Activated T-helper 1 cell treated with anti-CD3 and anti-CD28 coated beads, Interleukin-2, amount 50 U/mL, for 16 hours (primary cell): ENCODE data around the gene CYP4F12.
"Not testable (repeated sequence)": the region's sequence is repeated elsewhere in the genome, so short reads cannot be mapped to it uniquely, and the experiment has no call there.

Experiments
- DNase-seq, 2 donors: peaks; one replicate each; pipeline ENCODE4 v3.0.0-alpha.2; 2020; ENCODE audit warnings: low read depth in 1 of 2, low spot score in 1 of 2

CYP4F12 gene

DNA sequence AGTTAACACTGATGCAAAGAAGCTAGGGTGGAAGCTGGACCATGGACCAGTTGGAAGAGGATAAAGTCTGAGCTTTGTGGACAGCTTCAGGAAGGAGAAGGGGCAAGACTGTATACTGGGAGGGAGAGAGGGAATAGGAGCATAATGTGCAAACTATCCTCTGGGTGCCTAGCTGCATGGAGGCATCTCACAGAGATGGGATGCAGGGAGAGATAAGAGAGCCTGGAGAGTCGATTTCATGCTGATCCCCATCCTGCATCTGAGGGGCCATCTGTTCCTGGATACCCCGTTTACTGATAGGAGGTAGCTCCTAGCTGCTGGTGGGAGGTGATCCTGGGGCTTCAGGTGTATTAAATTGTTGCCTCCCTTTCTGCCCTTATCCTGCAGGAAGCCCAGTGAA, 23.4 kb upstream of the CYP4F12 start:
- DNase-seq = no peak

DNA sequence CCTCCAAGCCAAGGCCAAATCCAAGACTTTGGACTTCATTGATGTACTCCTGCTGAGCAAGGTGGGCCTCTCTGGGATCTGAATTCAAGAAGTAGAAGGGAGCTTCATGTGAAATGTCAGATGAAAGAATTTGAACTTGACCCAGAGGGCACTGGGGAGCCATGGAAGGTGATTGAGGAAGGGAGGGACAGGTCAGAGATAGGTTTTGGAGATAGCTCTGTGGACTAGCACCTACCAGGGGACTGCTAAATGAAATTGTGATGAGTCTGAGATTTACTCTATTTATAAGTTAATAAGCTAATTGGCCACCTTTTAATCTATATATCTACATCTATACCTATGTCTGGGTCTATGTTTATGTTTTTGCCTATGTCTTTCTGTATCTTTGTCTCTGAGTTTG, 22.8 kb upstream of the CYP4F12 start:
- DNase-seq = not testable (repeated sequence)

DNA sequence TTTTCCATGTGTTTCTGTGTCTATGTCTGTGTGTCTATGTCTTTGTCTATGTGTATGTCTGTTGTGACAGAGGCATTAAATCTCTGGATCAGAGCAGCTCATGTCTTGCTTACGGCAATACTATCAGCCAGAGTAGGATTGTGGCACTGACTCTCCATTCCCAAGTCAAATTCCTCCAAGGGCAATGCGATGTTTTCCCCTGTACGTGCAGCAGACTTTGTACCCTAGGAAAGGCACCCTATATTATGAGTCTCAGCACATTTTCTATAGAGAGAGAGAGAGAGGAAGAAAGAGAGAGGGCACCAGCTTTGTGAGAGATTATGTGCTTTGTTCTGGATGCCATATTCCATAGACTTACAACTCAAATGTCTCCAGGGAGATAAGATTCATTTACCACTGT, 21.1 kb upstream of the CYP4F12 start:
- DNase-seq = no peak

DNA sequence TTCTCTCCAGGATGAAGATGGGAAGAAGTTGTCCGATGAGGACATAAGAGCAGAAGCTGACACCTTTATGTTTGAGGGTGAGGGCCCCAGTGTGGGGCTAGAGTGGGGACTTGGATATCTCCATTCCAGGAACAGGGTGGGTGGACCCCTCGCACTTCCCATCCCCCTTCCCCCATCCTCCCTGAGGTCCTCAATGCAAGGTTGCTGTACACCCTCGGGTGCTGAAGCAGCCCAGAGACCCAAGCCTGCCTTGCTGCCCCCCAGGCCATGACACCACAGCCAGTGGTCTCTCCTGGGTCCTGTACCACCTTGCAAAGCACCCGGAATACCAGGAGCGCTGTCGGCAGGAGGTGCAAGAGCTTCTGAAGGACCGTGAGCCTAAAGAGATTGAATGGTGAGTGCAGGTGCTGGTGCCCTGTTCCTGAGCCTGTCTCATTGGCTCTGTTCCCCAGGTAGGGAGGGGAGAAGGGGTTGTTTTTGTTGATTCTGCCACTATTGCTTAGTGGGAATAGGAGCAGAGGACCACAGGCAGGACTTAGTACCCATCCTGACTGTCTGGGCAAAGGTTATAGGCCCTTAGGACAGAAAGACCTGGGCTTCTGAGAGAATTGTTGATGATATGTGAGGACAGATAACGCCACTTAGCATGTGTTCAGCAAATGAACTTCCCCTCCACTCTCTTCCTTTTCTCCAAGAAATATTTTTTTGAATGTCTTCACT, 20.2 kb upstream of the CYP4F12 start:
- no peak for DNase-seq

DNA sequence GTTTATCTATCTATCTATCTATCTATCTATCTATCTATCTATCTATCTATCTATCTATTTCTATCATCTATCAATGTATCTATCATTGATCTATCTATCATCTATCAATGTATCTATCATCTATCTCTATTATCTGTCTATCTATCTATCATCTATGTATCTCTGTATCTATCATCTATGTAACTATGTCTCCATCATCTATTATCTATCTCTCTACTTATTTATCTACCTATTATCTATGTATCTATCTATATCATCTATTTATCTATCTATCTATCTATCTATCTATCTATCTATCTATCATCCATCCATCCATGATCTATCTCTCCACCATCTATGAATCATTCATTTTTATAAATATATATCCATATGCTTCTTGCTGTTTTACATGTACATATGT, 16.4 kb upstream of the CYP4F12 start:
- no peak for DNase-seq

DNA sequence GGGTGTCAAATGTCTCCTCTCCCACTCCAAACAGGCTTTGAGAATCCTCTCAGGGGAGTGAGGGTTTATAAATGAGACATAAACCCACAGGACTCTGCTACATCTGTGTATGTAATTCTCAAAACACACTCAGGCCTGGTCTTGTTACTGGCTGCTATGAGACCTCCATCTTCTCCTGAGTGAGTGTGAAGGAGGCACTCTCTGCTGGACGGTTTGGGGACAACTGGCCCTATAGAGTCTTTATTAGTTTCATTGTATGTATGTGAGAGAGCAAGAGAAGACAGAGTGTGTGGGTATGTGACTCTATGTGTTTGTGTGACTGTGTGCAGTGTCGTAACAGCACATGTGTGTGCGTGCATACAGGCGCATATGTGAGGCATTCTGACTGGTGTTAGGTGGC, 9.6 kb upstream of the CYP4F12 start:
- DNase-seq = no peak

DNA sequence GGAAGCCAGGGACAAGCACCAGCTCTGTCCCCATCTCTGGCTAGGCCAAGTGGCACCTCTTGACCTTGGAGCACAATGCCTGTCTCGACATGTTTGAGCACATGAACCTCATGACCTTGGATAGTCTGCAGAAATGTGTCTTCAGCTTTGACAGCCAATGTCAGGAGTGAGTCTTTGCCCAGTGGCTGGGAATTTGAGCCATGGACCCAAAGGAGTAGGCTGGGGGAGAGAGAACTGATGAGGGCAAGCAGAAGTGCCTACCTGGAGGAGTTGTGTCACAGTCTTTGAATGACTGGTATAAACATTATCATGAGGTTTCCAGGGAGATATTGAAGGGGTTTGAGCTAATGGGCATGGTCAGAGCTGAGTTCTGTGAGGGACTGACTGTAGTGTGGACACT, 6.7 kb upstream of the CYP4F12 start:
- DNase-seq = no peak

DNA sequence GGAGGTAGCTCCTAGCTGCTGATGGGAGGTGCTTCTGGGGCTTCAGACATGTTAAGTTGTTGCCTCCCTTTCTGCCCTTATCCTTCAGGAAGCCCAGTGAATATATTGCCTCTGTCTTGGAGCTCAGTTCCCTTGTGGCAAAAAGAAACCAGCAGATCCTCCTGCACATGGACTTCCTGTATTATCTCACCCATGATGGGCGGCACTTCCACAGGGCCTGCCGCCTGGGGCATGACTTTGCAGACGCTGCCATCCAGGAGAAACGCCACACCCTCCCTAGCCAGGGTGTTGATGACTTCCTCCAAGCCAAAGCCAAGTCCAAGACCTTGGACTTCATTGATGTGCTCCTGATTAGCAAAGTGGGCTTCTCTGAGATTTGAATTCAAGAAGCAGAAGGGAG, 6.0 kb upstream of the CYP4F12 start:
- DNase-seq = no peak

DNA sequence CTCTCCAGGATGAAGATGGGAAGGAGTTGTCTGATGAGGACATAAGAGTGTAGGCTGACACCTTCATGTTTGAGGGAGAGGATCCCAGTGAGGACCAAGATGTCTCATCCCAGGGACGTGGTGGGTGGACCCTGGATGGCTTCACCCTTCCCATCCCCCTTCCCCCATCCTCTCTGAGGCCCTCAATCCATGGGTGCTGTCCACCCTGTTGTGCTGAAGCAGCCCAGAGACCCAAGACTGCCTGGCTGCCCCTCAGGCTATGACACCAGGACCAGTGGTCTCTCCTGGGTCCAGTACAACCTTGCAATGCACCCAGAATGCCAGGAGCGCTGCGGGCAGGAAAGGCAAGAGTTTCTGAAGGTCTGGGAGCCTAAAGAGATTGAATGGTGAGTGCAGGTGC, 3.4 kb upstream of the CYP4F12 start:
- DNase-seq = no peak

DNA sequence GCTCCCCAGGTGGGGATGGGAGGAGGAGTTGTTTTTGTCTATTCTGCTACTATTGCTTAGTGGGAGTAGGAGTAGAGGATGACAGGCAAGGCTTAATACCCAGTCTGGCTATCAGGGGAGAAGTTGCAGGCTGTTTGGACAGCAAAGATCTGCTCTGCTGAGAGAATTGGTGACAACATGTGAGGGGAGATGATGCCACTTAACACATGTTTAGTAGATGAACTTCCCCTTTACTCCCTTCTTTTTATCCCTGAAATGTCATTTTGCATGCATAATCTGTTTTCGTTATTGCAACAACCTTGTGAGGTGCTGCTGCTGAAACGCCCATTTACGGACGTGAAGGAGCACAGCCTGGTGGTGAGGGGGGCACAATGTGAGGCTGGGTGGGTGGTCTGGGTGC, 3.0 kb upstream of the CYP4F12 start:
- DNase-seq = no peak

DNA sequence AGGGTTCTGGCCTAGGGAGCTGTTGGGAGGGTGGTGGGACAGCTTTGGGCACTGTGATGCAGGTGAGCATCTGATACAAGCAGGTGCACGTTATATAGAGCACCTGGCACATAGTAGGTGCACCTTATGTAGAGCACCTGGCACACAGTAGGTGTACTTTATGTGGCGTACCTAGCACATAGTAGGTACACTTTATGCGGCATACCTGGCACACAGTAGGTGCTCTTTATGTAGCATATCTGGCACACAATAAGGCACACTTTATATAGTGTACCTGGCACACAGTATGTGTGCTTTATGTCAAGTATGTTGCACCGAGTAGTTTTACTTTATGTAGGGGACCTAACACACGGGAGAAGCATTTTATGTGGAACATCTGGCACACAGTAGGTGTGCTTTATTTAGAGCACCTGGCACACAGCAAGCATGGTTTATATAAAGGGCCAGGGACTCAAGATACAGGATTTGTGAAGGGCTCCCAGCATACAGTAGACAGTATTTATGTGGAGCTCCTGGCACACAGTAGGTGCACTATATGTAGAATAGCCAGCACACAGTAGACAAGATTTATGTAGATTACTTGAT, 1.6 kb upstream of the CYP4F12 start:
- no peak for DNase-seq

DNA sequence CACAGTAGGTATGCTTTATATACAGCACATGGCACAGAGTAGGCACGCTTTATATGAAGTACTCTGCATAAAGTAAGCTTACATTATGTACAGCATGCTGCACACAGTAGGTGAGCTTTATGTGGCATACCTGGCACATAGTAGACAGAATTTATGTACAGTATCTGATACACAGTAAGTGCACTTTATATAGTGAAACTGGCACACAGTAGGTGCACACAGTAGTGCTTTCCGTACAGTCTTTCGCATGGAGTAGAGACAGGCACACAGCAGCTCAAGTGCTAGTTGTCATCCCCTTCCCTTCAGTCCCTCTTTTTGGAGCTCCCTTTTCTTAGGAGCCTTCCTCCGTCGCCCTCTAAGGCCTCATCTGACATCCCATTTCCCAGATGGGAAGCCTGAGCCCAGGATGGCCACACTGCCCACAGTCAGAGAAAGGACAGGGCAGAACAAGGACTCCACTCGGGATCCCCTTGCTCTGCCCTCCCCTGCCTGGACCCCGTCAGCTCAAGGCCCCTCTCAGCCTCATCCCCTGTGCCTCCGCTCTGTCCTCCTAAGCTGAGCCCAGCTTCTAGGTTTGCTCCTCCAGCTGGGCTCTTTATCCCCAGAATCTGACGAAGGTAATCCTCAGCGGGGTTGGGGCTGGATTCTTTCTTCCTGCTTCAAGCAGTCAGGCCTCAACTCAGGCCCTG, 852 bp upstream of the CYP4F12 start:
- DNase-seq = no peak

DNA sequence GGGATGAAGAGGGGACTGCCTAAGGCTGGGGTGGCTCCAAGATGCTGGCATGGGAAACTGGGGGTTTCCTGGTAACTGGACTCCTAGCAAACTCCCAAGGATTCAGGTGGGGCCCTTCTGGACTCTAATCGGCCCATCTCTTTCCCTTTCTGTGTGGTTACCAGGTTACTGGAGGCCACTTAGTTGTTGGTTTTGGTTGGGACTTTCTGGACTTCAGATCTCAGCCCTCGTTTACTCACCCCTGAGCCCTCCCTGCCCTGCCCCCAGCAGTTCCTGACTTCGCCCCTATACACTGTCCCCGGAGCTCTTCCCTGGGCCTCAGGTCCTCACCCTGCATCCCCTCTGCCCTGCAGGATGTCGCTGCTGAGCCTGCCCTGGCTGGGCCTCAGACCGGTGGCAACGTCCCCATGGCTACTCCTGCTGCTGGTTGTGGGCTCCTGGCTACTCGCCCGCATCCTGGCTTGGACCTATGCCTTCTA, 328 bp downstream of the CYP4F12 start:
- no peak for DNase-seq

DNA sequence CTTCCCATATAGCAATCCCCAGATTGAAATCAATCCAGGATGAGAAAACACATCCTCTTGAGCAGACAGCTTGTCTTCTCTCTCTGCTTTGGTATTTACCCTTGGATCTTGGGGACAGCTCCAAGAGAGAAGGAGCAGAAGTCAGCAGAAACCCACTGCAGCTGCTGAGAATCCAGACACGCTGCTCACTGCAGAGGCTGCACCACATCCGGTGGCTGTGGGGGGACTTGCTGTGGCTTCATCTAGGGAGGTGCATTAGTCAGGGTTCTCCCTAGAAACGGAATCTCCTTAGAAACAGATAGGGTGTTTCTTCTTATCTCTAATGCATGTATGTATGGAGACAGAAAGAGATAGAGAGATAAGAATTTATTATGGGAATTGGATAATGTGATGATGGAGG, 2.7 kb downstream of the CYP4F12 start:
- no peak for DNase-seq

DNA sequence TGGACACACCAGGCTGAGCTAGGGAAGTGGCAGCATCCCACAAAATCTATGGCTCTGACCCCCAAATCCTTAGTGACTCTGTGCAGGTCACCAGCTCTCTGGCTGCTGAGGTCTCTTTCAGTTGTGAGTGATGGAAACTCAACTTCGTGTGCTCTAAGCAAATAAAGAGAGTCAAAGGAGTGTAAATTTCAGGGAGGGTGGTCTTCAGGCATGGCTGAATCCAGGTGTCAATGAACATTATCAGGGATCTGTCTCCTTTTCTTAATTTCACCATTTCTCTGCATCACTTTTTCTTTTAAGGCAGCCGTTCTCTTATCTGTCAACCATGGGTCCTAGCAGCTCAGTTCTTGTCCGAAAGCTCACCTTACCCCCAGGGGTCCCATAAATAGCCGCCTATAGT, 6.2 kb downstream of the CYP4F12 start:
- DNase-seq = no peak

DNA sequence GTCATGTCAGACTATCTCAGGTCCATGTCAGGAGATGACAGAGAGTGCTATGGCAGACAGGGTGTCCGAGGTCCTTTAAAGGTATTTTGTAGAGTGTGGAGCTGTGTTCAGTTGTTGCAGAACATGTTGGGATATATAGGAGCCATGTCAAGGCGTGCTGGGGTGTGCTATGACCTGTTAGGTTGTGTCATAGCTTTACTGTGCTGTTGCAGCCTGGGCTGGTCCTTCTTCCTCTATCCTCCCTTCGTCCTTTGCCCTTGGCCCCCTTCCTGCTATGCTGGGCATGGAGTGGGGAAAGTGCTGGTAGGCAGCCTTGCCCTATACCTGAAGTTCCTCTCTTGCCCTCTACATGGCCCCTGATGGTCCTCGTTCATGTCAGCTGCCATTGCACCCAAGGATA, 7.0 kb downstream of the CYP4F12 start:
- DNase-seq = not testable (repeated sequence)

DNA sequence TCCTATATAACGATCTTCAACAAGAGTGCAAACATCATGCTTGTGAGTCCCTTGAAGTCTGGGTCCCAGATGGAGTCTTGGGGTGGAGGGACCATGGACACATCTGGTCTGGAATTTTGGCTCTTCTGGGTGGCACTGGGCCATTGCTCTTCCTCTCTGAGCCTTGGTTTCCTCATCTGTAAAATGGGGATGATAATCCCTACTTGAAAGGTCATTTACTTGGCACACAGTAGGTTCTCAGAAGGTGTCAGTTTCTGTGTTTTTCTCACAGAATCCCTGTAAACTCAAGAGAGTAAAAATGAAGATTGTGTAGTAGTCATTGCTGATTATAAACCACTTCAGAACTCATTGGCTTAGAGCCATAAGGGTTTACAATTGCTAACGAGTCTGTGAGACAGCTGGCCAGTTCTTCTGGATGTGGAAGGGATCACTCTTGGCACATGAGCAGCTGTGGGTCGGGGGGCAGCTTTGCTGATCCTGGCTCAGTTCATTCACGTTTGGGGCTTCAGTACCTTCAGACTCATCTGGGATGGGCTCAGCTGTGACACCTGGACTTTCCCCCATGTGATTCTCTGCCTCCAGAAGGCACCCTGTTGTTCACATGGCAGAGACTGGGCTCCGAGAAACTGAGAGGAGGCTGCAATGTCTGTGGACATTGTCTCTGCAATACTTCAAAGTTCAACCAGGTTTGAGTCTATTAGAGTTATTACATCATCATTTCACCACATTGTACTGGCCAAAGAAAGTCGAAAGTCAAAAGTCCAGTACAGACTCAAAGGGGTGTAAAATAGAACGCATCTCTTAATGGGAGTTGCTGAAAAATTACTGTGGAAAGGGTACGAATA, 7.8 kb downstream of the CYP4F12 start:
- no peak for DNase-seq

DNA sequence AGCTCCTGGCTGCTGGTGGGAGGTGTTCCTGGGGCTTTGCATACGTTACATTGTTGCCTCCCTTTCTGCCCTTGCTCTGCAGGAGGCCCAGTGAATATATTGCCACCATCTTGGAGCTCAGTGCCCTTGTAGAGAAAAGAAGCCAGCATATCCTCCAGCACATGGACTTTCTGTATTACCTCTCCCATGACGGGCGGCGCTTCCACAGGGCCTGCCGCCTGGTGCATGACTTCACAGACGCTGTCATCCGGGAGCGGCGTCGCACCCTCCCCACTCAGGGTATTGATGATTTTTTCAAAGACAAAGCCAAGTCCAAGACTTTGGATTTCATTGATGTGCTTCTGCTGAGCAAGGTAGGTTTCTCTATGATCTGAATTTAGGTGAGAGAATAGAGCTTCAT, 10.5 kb downstream of the CYP4F12 start:
- no peak for DNase-seq

DNA sequence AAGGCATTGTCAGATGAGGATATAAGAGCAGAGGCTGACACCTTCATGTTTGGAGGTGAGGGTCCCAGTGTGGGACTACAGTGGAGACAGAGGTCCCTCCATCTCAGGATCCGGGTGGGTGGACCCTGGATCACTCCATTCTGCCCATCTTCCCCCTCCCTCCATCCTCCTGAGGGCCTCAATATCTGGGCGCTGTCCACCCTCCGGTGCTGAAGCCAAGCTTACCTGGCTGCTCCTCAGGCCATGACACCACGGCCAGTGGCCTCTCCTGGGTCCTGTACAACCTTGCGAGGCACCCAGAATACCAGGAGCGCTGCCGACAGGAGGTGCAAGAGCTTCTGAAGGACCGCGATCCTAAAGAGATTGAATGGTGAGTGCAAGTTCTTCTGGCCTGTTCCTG, 11.9 kb downstream of the CYP4F12 start:
- no peak for DNase-seq

DNA sequence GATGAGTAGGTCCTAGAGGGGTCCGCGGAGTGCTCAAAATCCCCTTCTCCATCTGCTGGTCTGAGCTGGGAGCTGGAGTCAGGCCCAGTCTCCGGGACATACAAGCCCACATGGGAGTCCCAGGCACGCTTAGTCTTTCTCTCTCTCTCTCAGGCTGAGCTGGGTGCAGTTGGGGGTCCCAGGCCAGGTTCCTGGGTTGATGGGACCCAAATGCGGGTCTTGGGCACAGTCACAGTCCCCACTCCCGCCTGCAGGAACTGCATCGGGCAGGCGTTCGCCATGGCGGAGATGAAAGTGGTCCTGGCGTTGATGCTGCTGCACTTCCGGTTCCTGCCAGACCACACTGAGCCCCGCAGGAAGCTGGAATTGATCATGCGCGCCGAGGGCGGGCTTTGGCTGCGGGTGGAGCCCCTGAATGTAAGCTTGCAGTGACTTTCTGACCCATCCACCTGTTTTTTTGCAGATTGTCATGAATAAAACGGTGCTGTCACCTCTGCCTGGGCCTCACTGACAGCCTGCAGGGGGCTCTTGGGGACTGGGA, 23.8 kb downstream of the CYP4F12 start:
- no peak for DNase-seq

DNA sequence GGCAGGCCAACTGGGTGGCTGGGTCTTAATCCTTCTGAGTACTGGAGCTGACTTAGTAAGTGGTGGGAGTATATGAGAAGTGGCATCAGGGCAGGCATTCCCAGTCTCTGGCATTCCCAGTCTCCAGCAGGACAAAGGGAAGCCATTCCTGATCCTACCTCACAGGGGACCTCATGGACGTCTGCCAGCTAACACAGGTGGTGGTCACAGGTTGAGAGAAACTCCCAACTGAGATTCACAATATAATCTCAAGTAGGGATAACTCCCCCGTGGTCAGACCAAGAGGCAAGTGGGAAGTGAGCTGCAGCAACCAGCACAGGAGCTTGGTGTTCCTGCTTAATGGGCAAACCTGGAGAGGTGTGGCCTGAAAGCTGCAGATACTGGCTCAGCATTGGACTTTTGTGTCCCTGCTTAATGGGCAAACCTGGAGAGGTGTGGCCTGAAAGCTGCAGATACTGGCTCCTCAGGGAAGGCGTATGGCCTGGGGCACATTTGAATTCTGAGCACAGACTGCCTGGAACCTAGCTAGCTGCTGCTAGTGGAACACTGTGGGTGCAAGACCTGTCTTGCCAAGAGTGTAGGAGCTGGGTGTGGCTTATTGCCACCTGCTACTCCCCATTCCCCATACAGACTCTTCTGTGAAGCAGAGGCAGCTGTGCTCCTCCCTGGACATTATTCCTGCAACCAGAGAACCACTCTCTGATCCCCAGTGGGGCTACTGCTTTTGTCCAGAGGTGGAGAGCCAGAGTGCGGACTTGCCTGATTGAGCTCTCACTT, 29.1 kb downstream of the CYP4F12 start:
- no peak for DNase-seq
